WTC11 (cell line): Measurements from ENCODE around the gene TXNDC5.

Source experiments
- MAX ChIP-seq: sonication (generic); formaldehyde crosslinking; IDR thresholded peaks from 2 replicates; pipeline ENCODE4 v1.8.0; 2022; ENCODE audit warnings: mild to moderate bottlenecking, missing genetic modification reagents
- RELA ChIP-seq: sonication (generic); formaldehyde crosslinking; IDR thresholded peaks from 2 replicates; pipeline ENCODE4 v1.8.1; 2022; ENCODE audit warnings: missing genetic modification reagents, mild to moderate bottlenecking, borderline replicate concordance
- ZNF121 ChIP-seq: sonication (generic); formaldehyde crosslinking; IDR thresholded peaks from 2 replicates; pipeline ENCODE4 v1.8.0; 2023; ENCODE audit warnings: missing genetic modification reagents
- ZNF138 ChIP-seq: sonication (generic); formaldehyde crosslinking; conservative IDR thresholded peaks from 2 replicates; pipeline ENCODE4 v1.8.1; 2022; ENCODE audit warnings: mild to moderate bottlenecking, moderate library complexity, missing genetic modification reagents
- TF ChIP-seq, protein P1 (sequence below): fragments of 200-600 bp; IDR thresholded peaks from 2 replicates; pipeline ENCODE4 v1.8.0; 2022; ENCODE audit warnings: antibody characterized with exemption

DNA sequence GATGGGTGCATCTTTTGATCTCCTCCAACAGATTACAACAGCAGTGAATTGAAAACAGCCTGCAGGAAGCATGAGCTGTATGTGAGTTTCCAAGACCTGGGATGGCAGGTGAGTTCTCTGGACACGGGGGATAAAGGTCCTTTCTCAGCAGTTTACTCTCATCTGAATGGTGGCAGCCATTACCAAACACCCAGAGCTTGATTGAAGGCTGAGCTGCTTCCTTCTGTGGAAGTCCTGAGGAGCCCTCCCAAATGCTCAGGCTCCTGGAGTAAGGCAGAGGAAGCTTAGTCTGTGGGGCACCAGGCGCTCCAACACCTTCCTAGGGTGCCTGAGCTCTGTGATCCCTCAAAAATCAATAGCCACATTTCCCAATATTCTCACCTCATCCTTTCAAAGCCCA lies 31.5 kb downstream of the TXNDC5 start:
- TF ChIP-seq, protein P1, sequence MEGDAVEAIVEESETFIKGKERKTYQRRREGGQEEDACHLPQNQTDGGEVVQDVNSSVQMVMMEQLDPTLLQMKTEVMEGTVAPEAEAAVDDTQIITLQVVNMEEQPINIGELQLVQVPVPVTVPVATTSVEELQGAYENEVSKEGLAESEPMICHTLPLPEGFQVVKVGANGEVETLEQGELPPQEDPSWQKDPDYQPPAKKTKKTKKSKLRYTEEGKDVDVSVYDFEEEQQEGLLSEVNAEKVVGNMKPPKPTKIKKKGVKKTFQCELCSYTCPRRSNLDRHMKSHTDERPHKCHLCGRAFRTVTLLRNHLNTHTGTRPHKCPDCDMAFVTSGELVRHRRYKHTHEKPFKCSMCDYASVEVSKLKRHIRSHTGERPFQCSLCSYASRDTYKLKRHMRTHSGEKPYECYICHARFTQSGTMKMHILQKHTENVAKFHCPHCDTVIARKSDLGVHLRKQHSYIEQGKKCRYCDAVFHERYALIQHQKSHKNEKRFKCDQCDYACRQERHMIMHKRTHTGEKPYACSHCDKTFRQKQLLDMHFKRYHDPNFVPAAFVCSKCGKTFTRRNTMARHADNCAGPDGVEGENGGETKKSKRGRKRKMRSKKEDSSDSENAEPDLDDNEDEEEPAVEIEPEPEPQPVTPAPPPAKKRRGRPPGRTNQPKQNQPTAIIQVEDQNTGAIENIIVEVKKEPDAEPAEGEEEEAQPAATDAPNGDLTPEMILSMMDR = no peak
- TF ChIP-seq ZNF138 (no peak), MAX (CRISPR knock-in tag) (no peak), RELA (no peak), ZNF121 (CRISPR knock-in tag) (no peak)
